C4-2B (cell line): ENCODE data around the gene PPP2R5C.

ENCODE experiments used
- CTCF ChIP-seq: fragments of 450-650 bp; conservative IDR thresholded peaks from 2 replicates; pipeline ENCODE4 v1.5.1; 2017; ENCODE audit warnings: mild to moderate bottlenecking
- ZFX ChIP-seq: fragments of 450-650 bp; IDR thresholded peaks from 2 replicates; pipeline ENCODE4 v1.6.1; 2017

DNA sequence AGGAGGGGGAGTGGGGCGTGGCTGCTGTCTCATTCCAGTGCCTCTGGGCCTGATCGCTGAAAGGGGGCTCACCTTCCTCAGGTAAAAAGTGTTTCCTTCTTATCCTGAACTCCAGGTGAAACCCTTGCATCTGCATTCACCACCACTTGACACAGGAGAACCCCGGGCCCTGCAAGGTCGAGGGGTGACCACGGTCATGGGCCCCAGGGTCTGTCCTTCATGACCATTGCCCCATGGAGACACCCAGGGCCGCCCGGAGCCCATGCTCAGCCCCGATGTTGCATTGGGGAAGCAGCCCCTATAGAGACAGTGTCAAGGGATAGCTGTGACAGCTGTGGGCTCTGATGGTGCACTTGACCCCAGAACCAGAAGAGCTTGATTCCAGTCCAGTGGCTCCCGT lies 168.4 kb downstream of the PPP2R5C start:
- TF ChIP-seq CTCF: no peak
- TF ChIP-seq ZFX: no peak
